Measurements from ENCODE around the gene CDY1.
"Not testable (repeated sequence)": the region's sequence is repeated elsewhere in the genome, so short reads cannot be mapped to it uniquely, and the experiment has no call there.

The CDY1 gene

GRCh38 chrY:25621817-25622216 is at the start of gene CDY1:
TSS of gene CDY1 (plus strand) at chrY:25622117. CDS start at chrY:25622443, 326 bp downstream.
- in situ Hi-C loops (cut with HindIII; ENCODE audit: low sequenced_read_pairs): not testable (repeated sequence)

- in situ Hi-C loops (cut with HindIII; ENCODE audit: low sequenced_read_pairs): not testable (repeated sequence)
These were observed 28.6 kb upstream of the CDY1 start for GRCh38 chrY:25593336-25593735.

- in situ Hi-C loops (cut with HindIII; ENCODE audit: low sequenced_read_pairs): not testable (repeated sequence)
These were observed 1.7 kb upstream of the CDY1 start for GRCh38 chrY:25620209-25620608.

- in situ Hi-C loops (cut with HindIII; ENCODE audit: low sequenced_read_pairs): not testable (repeated sequence)
These were observed 4.6 kb downstream of the CDY1 start for GRCh38 chrY:25626524-25626923.

GRCh38 chrY:25630383-25631112 is 8.6 kb downstream of the CDY1 start:
- in situ Hi-C loops (cut with HindIII; ENCODE audit: low sequenced_read_pairs): not testable (repeated sequence)

- in situ Hi-C loops (cut with HindIII; ENCODE audit: low sequenced_read_pairs): not testable (repeated sequence)
These were observed 17.9 kb downstream of the CDY1 start for GRCh38 chrY:25639852-25640251.

GRCh38 chrY:25643024-25643915 is 21.4 kb downstream of the CDY1 start:
- in situ Hi-C loops (cut with HindIII; ENCODE audit: low sequenced_read_pairs): not testable (repeated sequence)

All from endothelial cell of hepatic sinusoid (primary cell).